Pancreas (tissue), 10 donors: ENCODE measurements around the gene MAB21L2. TPM values are rescaled to one million over a fixed set of nuclear protein-coding genes. Genes with fewer than 3 reads are reported as not detected.

Experiments
- ATAC-seq, 4 donors: fragments of 200-7000 bp; cut with Tn5 transposase; one replicate each; pipeline versions ENCODE4 v1.8.0 to v1.9.1; 2020; ENCODE audit warnings: mild to moderate bottlenecking in 4 of 4, moderate library complexity in 4 of 4
- DNase-seq, 6 donors: peaks; one replicate each; pipeline ENCODE4 v3.0.0-alpha.2; 2020
- FAIRE-seq: peaks from 2 replicates; lab custom pipeline; 2012; peaks lifted over from hg19 to GRCh38; lab: Jason Lieb, UNC
- H3K27ac ChIP-seq, 4 donors: fragments of 200-600 bp; sonication (generic); 1 replicate in 3 of 4; 2 replicates in 1 of 4; pipeline versions ENCODE4 v1.5.0 to v1.8.0; 2020
- H3K27me3 ChIP-seq, 4 donors: fragments of 200-600 bp; one replicate each; pipeline ENCODE4 v1.8.0; 2021
- H3K36me3 ChIP-seq, 3 donors: fragments of 200-600 bp; sonication (generic) in 1 of 3; one replicate each; pipeline versions ENCODE4 v1.5.0 to v1.8.0; 2020 to 2021
- H3K4me1 ChIP-seq, 3 donors: fragments of 200-600 bp; one replicate each; pipeline ENCODE4 v1.8.0; 2021
- H3K4me3 ChIP-seq, 4 donors: fragments of 200-600 bp; sonication (generic) in 2 of 4; one replicate each; pipeline versions ENCODE4 v1.5.0 to v1.8.0; 2020 to 2021
- H3K9me3 ChIP-seq, 4 donors: fragments of 200-600 bp; one replicate each; pipeline ENCODE4 v1.8.0; 2021
- WGBS, 2 donors: extraction: QIAGEN DNeasy Blood & Tissue Kit; methylation state at CpG; one replicate each; pipeline ENCODE4 v1.1.7; 2013; 5-methylcytosine and 5-hydroxymethylcytosine counted together
- intact Hi-C, 3 donors: fragments of 100-400 bp; cut with DNase I; formaldehyde crosslinking; loops; one replicate each; pipeline versions ENCODE4 v1.11.1 to v1.14.2; 2022
- polyA plus RNA-seq, 2 donors: library from polyadenylated mRNA; stranded (reverse); fragments of 200-250 nt; gene quantifications; one replicate each; pipeline ENCODE4 v1.2.3, GENCODE V29; 2013
- total RNA-seq, 6 donors: library from RNA; stranded (reverse); fragmentation: NEBNext Ultra II Directional in 4 of 6; extraction: Animal tissue kit (Norgen Biotek cat#: 25700) in 4 of 6; gene quantifications; one replicate each; pipeline versions ENCODE4 v1.2.1 to v1.2.4, GENCODE V29; 2021 to 2023
- TF ChIP-seq, protein P1 (sequence below), 4 donors: fragments of 200-600 bp; sonication (generic) in 3 of 4; IDR thresholded peaks; one replicate each; pipeline versions ENCODE4 v1.5.0 to v1.8.0; 2021; ENCODE audit warnings: antibody characterized with exemption in 4 of 4
- donor health status: healthy with polysubstance abuse.
- donor health status: DM: no; HTN: no; CAD: no; lungs with moderate emphysema.
- donor health status: DM: no; HTN: no; CAD: no.
- donor health status: control.
- donor health status: control.
- donor health status: Bipolar disorder and iron deficiency.
- donor health status: DM: yes; HTN: yes; CAD: no.
- donor health status: DM: no; HTN: no; CAD: no.
- donor health status: DM: no; HTN: no; CAD: no.
- donor health status: DM: yes; HTN: yes; CAD: no.

The MAB21L2 gene
- total and polyA plus RNA-seq, 8 donors, result 0.09 to 0.20 (median 0.13) TPM; not detected in 4

DNA sequence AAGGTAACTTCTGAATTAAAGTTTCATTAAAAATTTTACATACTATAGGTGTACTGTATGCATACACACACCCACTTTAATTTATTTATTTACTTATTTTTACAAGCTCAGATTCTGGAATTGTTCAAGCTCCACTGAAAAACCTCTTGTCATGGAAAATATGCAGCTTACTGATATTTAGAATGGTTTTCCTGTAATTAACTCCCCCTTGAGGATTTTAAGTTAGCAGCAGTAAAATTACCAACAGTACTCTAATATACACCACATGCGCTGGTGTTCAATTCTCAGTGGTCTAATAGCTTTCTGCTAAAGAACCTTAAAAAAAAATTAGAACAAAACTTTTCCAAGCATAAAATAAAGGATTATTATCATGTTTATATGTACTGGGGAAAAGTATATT lies 12.0 kb downstream of the MAB21L2 start:
- intact Hi-C loops, result no loop called here

GRCh38 chr4:150598909-150599308 lies 17.0 kb downstream of the MAB21L2 start:
- 96% methylated on average over 12 of the region's 12 CpGs for WGBS, 2 donors
- Histone ChIP-seq H3K27ac (no peak overlapping the region), H3K4me1 (no peaks in the 10 kb centered on the region), H3K9me3 (no peaks in the 10 kb centered on the region), H3K36me3 (no peaks in the 10 kb centered on the region), H3K4me3 (no peak overlapping the region), H3K27me3 (no peaks in the 10 kb centered on the region)
- ATAC-seq (no peak), FAIRE-seq (no peak), DNase-seq (no peak)
- intact Hi-C loops, result no loop called here
- TF ChIP-seq, protein P1, sequence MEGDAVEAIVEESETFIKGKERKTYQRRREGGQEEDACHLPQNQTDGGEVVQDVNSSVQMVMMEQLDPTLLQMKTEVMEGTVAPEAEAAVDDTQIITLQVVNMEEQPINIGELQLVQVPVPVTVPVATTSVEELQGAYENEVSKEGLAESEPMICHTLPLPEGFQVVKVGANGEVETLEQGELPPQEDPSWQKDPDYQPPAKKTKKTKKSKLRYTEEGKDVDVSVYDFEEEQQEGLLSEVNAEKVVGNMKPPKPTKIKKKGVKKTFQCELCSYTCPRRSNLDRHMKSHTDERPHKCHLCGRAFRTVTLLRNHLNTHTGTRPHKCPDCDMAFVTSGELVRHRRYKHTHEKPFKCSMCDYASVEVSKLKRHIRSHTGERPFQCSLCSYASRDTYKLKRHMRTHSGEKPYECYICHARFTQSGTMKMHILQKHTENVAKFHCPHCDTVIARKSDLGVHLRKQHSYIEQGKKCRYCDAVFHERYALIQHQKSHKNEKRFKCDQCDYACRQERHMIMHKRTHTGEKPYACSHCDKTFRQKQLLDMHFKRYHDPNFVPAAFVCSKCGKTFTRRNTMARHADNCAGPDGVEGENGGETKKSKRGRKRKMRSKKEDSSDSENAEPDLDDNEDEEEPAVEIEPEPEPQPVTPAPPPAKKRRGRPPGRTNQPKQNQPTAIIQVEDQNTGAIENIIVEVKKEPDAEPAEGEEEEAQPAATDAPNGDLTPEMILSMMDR (IDR thresholded peaks at IDR 0.05), result no peak

More for the DNA sequence above, 12.0 kb downstream of the MAB21L2 start:
- no peak overlapping the region for H3K27ac ChIP-seq
- peak; percentile 80 for FAIRE-seq
- no peaks in the 10 kb centered on the region for H3K4me1 ChIP-seq
- no peaks in the 10 kb centered on the region for H3K36me3 ChIP-seq
- no peaks in the 10 kb centered on the region for H3K27me3 ChIP-seq
- H3K4me3 ChIP-seq, result no peak overlapping the region
- DNase-seq, result no peak
- WGBS, 2 donors, result 85 to 90% methylated on average over 1 of the region's 1 CpG
- no peaks in the 10 kb centered on the region for H3K9me3 ChIP-seq
- TF ChIP-seq, protein P1 (IDR thresholded peaks at IDR 0.05), result no peak
- ATAC-seq, result no peak

DNA sequence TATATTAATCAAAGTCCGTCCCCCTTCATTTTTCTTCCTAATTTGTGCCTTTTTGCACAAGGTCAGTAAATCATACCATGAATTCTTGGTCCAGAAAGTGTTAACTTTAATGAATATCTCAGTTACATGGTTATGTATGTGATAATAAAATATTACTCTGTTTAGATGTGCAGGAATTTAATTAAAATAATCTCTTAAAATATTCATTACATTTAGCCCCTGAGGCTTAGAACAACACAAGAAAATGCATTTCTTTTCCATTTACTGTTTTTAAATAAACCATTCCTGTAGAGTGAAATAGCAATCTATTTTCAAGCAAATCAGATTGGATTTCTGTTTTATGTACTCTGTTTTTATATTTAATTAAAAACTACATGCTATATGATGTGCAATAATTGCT lies 17.6 kb downstream of the MAB21L2 start:
- H3K4me3 ChIP-seq, result no peak overlapping the region
- TF ChIP-seq, protein P1 (IDR thresholded peaks at IDR 0.05), result no peak
- no peaks in the 10 kb centered on the region for H3K4me1 ChIP-seq
- H3K36me3 ChIP-seq, result no peaks in the 10 kb centered on the region
- no peak for DNase-seq
- no peaks in the 10 kb centered on the region for H3K9me3 ChIP-seq
- no peak for ATAC-seq
- intact Hi-C loops, result no loop called here
- FAIRE-seq, result no peak
- H3K27ac ChIP-seq, result no peak overlapping the region
- 100% methylated on average over 1 of the region's 1 CpG for WGBS, 2 donors
- H3K27me3 ChIP-seq, result no peaks in the 10 kb centered on the region

- Histone ChIP-seq H3K27me3 (no peaks in the 10 kb centered on the region), H3K9me3 (no peaks in the 10 kb centered on the region), H3K27ac (no peak overlapping the region), H3K4me3 (no peak overlapping the region), H3K4me1 (no peaks in the 10 kb centered on the region), H3K36me3 (no peaks in the 10 kb centered on the region)
- DNase-seq, result no peak
- intact Hi-C loops, result no loop called here
- TF ChIP-seq, protein P1 (IDR thresholded peaks at IDR 0.05), result no peak
- ATAC-seq, result no peak
- 83% methylated on average over 5 of the region's 5 CpGs for WGBS, 2 donors
- no peak for FAIRE-seq
Measured at GRCh38 chr4:150600812-150601445, 19.0 kb downstream of the MAB21L2 start.

DNA sequence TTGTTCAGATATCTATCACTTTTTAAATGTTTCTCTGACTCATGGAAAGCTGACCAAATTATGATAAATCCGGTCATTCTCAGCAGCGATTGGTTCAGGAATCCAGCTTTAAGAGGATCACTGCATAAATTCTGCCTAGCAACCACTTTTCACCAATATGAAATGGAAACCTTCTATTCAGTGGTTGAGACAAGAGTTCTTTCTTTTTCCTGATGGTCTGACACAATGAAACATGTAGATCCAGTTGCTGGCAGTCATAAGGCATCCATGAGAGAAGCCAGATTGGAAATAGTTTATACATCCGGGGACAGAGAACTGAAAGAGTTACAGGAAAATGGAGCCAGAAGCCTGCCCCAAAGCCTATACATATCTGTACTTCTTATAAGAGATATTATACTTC lies 27.2 kb downstream of the MAB21L2 start:
- 97 to 98% methylated on average over 3 of the region's 3 CpGs for WGBS, 2 donors
- FAIRE-seq, result no peak

More for the DNA sequence above, 27.2 kb downstream of the MAB21L2 start:
- Histone ChIP-seq H3K27me3 (no peaks in the 10 kb centered on the region), H3K4me1 (no peaks in the 10 kb centered on the region), H3K36me3 (no peaks in the 10 kb centered on the region), H3K4me3 (no peak overlapping the region), H3K27ac (no peak overlapping the region), H3K9me3 (no peaks in the 10 kb centered on the region)
- intact Hi-C loops, result no loop called here
- DNase-seq, result no peak
- ATAC-seq, result no peak
- TF ChIP-seq, protein P1 (IDR thresholded peaks at IDR 0.05), result no peak
